ENCODE results near the gene RPL13.

RPL13 gene

GRCh38 chr16:89607937-89608740 lies 47.7 kb downstream of the RPL13 start:
- H2BK12ac ChIP-seq (ENCODE audit: low read length in 2 of 2): no peak overlapping the region
- H2AFZ ChIP-seq (ENCODE audit: low read depth, low read length): no peak overlapping the region
- H3K23ac ChIP-seq (ENCODE audit: low read length in 2 of 2): no peak overlapping the region
- no peak overlapping the region for H3K27ac ChIP-seq (ENCODE audit: low read length, poor library complexity, severe bottlenecking)
- H3K18ac ChIP-seq (ENCODE audit: low read depth in 1 of 2, low read length in 2 of 2): no peak overlapping the region
- no peak overlapping the region for H2BK120ac ChIP-seq (ENCODE audit: low read depth, low read length)
- no peaks in the 10 kb centered on the region for H3K79me1 ChIP-seq (replicated peaks; ENCODE audit: low read length, poor library complexity, severe bottlenecking)
- no peak overlapping the region for H4K8ac ChIP-seq (ENCODE audit: low read length)
- 89% methylated on average over 32 of the region's 32 CpGs for WGBS
- no peak for DNase-seq
- no peak overlapping the region for H3K9ac ChIP-seq (ENCODE audit: low read length)
- peaks cover 17% of the 10 kb centered on the region for H3K4me1 ChIP-seq (ENCODE audit: control insufficient read depth, insufficient read depth, low read depth, low read length)
- no peak overlapping the region for H3K4ac ChIP-seq (ENCODE audit: low read depth in 1 of 2, low read length in 2 of 2)
- no peak overlapping the region for H3K4me2 ChIP-seq (ENCODE audit: low read length, poor library complexity, severe bottlenecking)
- no peak overlapping the region for H2AK5ac ChIP-seq (ENCODE audit: low read length, severe bottlenecking)
- H3K36me3 ChIP-seq (ENCODE audit: control insufficient read depth in 1 of 2, insufficient read depth in 2 of 2, low read depth in 1 of 2, low read length in 2 of 2): no peaks in the 10 kb centered on the region
- H3K4me3 ChIP-seq (ENCODE audit: insufficient read depth in 1 of 2, low read depth in 1 of 2, low read length in 2 of 2): no peak overlapping the region
- H3K9me3 ChIP-seq (ENCODE audit: control insufficient read depth, low read length): no peaks in the 10 kb centered on the region
- no peak overlapping the region for H2BK5ac ChIP-seq (ENCODE audit: low read depth, low read length, poor library complexity, severe bottlenecking)
- peaks cover 0 to 42% of the 10 kb centered on the region in 2 experiments for H3K27me3 ChIP-seq (ENCODE audit: control insufficient read depth in 1 of 2, insufficient read depth in 1 of 2, low read length in 2 of 2)
- H3K14ac ChIP-seq (ENCODE audit: low read length in 2 of 2): no peak overlapping the region
- no peak overlapping the region for H4K91ac ChIP-seq (ENCODE audit: low read length)
- no peak overlapping the region for H2BK15ac ChIP-seq (ENCODE audit: low read depth, poor library complexity, severe bottlenecking)

DNA sequence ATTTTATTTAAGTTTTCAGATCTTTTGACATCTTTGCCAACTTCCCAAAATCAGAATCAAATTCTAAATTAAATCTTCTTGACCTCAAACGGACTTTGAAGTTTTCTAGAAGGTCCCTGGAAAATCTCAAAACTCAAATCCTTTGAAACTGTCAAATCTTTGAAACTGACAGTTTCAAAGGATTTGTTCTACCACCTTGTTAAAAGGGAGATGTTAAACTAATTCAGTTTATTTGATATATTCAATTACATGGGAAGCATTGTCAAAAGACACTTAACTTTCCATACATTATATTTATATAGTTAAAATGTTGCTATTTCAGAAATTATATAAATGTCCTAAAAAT lies 49.6 kb downstream of the RPL13 start:
- 100% methylated on average over 1 of the region's 1 CpG for WGBS
- H3K4me3 ChIP-seq (ENCODE audit: insufficient read depth in 1 of 2, low read depth in 1 of 2, low read length in 2 of 2): no peak overlapping the region
- no peak overlapping the region for H3K9ac ChIP-seq (ENCODE audit: low read length)
- H2AFZ ChIP-seq (ENCODE audit: low read depth, low read length): no peak overlapping the region
- H3K23ac ChIP-seq (ENCODE audit: low read length in 2 of 2): no peak overlapping the region
- no peak overlapping the region for H3K4me2 ChIP-seq (ENCODE audit: low read length, poor library complexity, severe bottlenecking)
- H3K36me3 ChIP-seq (ENCODE audit: control insufficient read depth in 1 of 2, insufficient read depth in 2 of 2, low read depth in 1 of 2, low read length in 2 of 2): no peaks in the 10 kb centered on the region
- H3K14ac ChIP-seq (ENCODE audit: low read length in 2 of 2): no peak overlapping the region
- no peak overlapping the region for H4K91ac ChIP-seq (ENCODE audit: low read length)
- peaks cover 21% of the 10 kb centered on the region for H3K4me1 ChIP-seq (ENCODE audit: control insufficient read depth, insufficient read depth, low read depth, low read length)
- no peak overlapping the region for H2AK5ac ChIP-seq (ENCODE audit: low read length, severe bottlenecking)
- H3K79me1 ChIP-seq (replicated peaks; ENCODE audit: low read length, poor library complexity, severe bottlenecking): no peaks in the 10 kb centered on the region
- H3K27ac ChIP-seq (ENCODE audit: low read length, poor library complexity, severe bottlenecking): no peak overlapping the region
- no peaks in the 10 kb centered on the region for H3K9me3 ChIP-seq (ENCODE audit: control insufficient read depth, low read length)
- no peak overlapping the region for H4K8ac ChIP-seq (ENCODE audit: low read length)
- H2BK5ac ChIP-seq (ENCODE audit: low read depth, low read length, poor library complexity, severe bottlenecking): no peak overlapping the region
- H2BK15ac ChIP-seq (ENCODE audit: low read depth, poor library complexity, severe bottlenecking): no peak overlapping the region
- no peak overlapping the region for H2BK12ac ChIP-seq (ENCODE audit: low read length in 2 of 2)
- H2BK120ac ChIP-seq (ENCODE audit: low read depth, low read length): no peak overlapping the region
- no peak for DNase-seq
- H3K4ac ChIP-seq (ENCODE audit: low read depth in 1 of 2, low read length in 2 of 2): no peak overlapping the region
- H3K27me3 ChIP-seq (ENCODE audit: control insufficient read depth in 1 of 2, insufficient read depth in 1 of 2, low read length in 2 of 2): peaks cover 0 to 48% of the 10 kb centered on the region in 2 experiments
- H3K18ac ChIP-seq (ENCODE audit: low read depth in 1 of 2, low read length in 2 of 2): no peak overlapping the region

- Histone ChIP-seq H3K27me3 (ENCODE audit: control insufficient read depth in 1 of 2, insufficient read depth in 1 of 2, low read length in 2 of 2) (peaks cover 0 to 52% of the 10 kb centered on the region in 2 experiments), H2BK5ac (ENCODE audit: low read depth, low read length, poor library complexity, severe bottlenecking) (no peak overlapping the region), H3K14ac (ENCODE audit: low read length in 2 of 2) (no peak overlapping the region), H3K4me1 (ENCODE audit: control insufficient read depth, insufficient read depth, low read depth, low read length) (peaks cover 21% of the 10 kb centered on the region), H2AFZ (ENCODE audit: low read depth, low read length) (no peak overlapping the region), H3K23ac (ENCODE audit: low read length in 2 of 2) (no peak overlapping the region), H2AK5ac (ENCODE audit: low read length, severe bottlenecking) (no peak overlapping the region), H2BK120ac (ENCODE audit: low read depth, low read length) (no peak overlapping the region), H3K9ac (ENCODE audit: low read length) (no peak overlapping the region), H3K4me2 (ENCODE audit: low read length, poor library complexity, severe bottlenecking) (no peak overlapping the region), H3K4me3 (ENCODE audit: insufficient read depth in 1 of 2, low read depth in 1 of 2, low read length in 2 of 2) (no peak overlapping the region), H3K36me3 (ENCODE audit: control insufficient read depth in 1 of 2, insufficient read depth in 2 of 2, low read depth in 1 of 2, low read length in 2 of 2) (no peaks in the 10 kb centered on the region), H3K4ac (ENCODE audit: low read depth in 1 of 2, low read length in 2 of 2) (no peak overlapping the region), H2BK12ac (ENCODE audit: low read length in 2 of 2) (no peak overlapping the region), H4K91ac (ENCODE audit: low read length) (no peak overlapping the region), H3K27ac (ENCODE audit: low read length, poor library complexity, severe bottlenecking) (no peak overlapping the region), H3K18ac (ENCODE audit: low read depth in 1 of 2, low read length in 2 of 2) (no peak overlapping the region), H3K9me3 (ENCODE audit: control insufficient read depth, low read length) (no peaks in the 10 kb centered on the region), H3K79me1 (replicated peaks; ENCODE audit: low read length, poor library complexity, severe bottlenecking) (no peaks in the 10 kb centered on the region), H4K8ac (ENCODE audit: low read length) (no peak overlapping the region), H2BK15ac (ENCODE audit: low read depth, poor library complexity, severe bottlenecking) (no peak overlapping the region)
- 90% methylated on average over 19 of the region's 20 CpGs for WGBS
- DNase-seq: no peak
Observed at GRCh38 chr16:89612415-89613166, 52.1 kb downstream of the RPL13 start.

DNA sequence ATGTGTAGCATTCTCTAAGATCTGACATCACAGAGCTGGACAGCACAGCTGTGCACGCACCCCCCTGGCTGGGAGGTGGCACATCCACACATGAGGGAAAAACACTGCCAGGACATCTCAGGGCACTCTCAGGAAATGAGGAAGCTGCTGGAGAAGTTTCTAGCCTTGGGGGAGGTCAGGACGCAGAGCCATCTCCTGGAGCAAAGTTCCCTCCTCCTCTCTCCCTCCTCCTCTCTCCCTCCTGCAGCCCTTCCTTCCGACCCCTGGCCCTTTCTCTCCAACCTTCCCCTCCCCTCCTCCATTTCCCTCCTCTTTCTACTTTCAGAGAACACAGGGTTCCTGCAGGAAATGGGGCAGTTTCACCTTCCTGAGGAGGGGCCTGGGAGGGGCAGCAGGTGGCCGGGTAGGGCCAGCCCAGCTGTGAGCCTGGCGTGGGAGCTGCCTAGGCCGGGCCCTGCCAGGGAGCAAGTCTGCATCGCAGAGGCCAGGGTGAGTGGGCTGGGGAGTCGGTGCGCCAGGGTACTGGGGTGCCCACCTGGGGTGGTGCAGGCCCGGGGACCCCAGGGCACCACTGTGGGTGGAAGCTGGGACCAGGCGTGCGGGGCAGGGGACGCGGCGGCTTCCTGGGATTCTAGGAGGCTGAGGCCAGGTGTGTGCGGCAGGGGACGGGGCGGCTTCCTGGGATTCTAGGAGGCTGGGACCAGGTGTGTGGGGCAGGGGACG lies 52.9 kb downstream of the RPL13 start, which contains the start of gene DPEP1:
Gene DPEP1 (plus strand): TSS at position 412 of the 723 bp plus-strand sequence. CDS start 16,769 bp downstream, outside the sequence.
- H3K18ac ChIP-seq (ENCODE audit: low read depth in 1 of 2, low read length in 2 of 2): peak within 1 kb of the TSS in 1 of 2 experiments; percentile 1

More for the DNA sequence above, 52.9 kb downstream of the RPL13 start, which contains the start of gene DPEP1:
- Histone ChIP-seq H3K4me1 (ENCODE audit: control insufficient read depth, insufficient read depth, low read depth, low read length) (peaks cover 20% of the 10 kb centered on the region), H3K4me2 (ENCODE audit: low read length, poor library complexity, severe bottlenecking) (no peak within 1 kb of the TSS), H3K4me3 (ENCODE audit: insufficient read depth in 1 of 2, low read depth in 1 of 2, low read length in 2 of 2) (no peak within 1 kb of the TSS), H3K36me3 (ENCODE audit: control insufficient read depth in 1 of 2, insufficient read depth in 2 of 2, low read depth in 1 of 2, low read length in 2 of 2) (no peaks in the 10 kb centered on the region), H4K91ac (ENCODE audit: low read length) (no peak within 1 kb of the TSS), H3K9me3 (ENCODE audit: control insufficient read depth, low read length) (no peaks in the 10 kb centered on the region), H3K9ac (ENCODE audit: low read length) (no peak within 1 kb of the TSS), H2BK12ac (ENCODE audit: low read length in 2 of 2) (no peak within 1 kb of the TSS), H3K27ac (ENCODE audit: low read length, poor library complexity, severe bottlenecking) (no peak within 1 kb of the TSS), H2BK15ac (ENCODE audit: low read depth, poor library complexity, severe bottlenecking) (no peak within 1 kb of the TSS), H3K14ac (ENCODE audit: low read length in 2 of 2) (no peak within 1 kb of the TSS), H2AFZ (ENCODE audit: low read depth, low read length) (no peak within 1 kb of the TSS), H4K8ac (ENCODE audit: low read length) (no peak within 1 kb of the TSS), H3K23ac (ENCODE audit: low read length in 2 of 2) (no peak within 1 kb of the TSS), H2AK5ac (ENCODE audit: low read length, severe bottlenecking) (no peak within 1 kb of the TSS), H2BK5ac (ENCODE audit: low read depth, low read length, poor library complexity, severe bottlenecking) (no peak within 1 kb of the TSS), H2BK120ac (ENCODE audit: low read depth, low read length) (no peak within 1 kb of the TSS), H3K79me1 (replicated peaks; ENCODE audit: low read length, poor library complexity, severe bottlenecking) (no peaks in the 10 kb centered on the region), H3K4ac (ENCODE audit: low read depth in 1 of 2, low read length in 2 of 2) (no peak within 1 kb of the TSS), H3K27me3 (ENCODE audit: control insufficient read depth in 1 of 2, insufficient read depth in 1 of 2, low read length in 2 of 2) (peaks cover 0 to 48% of the 10 kb centered on the region in 2 experiments)
- no peak for DNase-seq
- 83% methylated on average over 19 of the region's 19 CpGs for WGBS

Data from mesenchymal stem cell (in vitro differentiated cells and primary cell).